ENCODE measurements around the gene IGLON5.

GRCh38 chr19:51296336-51297093, 14.9 kb upstream of the IGLON5 start:
- TF ChIP-seq EZH2 (IDR thresholded peaks at IDR 0.05; ENCODE audit: low read length): no peak
- TF ChIP-seq, protein P1, sequence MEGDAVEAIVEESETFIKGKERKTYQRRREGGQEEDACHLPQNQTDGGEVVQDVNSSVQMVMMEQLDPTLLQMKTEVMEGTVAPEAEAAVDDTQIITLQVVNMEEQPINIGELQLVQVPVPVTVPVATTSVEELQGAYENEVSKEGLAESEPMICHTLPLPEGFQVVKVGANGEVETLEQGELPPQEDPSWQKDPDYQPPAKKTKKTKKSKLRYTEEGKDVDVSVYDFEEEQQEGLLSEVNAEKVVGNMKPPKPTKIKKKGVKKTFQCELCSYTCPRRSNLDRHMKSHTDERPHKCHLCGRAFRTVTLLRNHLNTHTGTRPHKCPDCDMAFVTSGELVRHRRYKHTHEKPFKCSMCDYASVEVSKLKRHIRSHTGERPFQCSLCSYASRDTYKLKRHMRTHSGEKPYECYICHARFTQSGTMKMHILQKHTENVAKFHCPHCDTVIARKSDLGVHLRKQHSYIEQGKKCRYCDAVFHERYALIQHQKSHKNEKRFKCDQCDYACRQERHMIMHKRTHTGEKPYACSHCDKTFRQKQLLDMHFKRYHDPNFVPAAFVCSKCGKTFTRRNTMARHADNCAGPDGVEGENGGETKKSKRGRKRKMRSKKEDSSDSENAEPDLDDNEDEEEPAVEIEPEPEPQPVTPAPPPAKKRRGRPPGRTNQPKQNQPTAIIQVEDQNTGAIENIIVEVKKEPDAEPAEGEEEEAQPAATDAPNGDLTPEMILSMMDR (optimal IDR thresholded peaks at IDR 0.05 in 1 of 3, IDR thresholded peaks at IDR 0.05 in 1 of 3, conservative IDR thresholded peaks at IDR 0.05 in 1 of 3; ENCODE audit: extremely low read depth in 1 of 3, insufficient read depth in 2 of 3, low read length in 3 of 3): peak in 1 of 3 experiments; percentile 21
